ENCODE measurements around the gene IARS1.

IARS1 gene

DNA sequence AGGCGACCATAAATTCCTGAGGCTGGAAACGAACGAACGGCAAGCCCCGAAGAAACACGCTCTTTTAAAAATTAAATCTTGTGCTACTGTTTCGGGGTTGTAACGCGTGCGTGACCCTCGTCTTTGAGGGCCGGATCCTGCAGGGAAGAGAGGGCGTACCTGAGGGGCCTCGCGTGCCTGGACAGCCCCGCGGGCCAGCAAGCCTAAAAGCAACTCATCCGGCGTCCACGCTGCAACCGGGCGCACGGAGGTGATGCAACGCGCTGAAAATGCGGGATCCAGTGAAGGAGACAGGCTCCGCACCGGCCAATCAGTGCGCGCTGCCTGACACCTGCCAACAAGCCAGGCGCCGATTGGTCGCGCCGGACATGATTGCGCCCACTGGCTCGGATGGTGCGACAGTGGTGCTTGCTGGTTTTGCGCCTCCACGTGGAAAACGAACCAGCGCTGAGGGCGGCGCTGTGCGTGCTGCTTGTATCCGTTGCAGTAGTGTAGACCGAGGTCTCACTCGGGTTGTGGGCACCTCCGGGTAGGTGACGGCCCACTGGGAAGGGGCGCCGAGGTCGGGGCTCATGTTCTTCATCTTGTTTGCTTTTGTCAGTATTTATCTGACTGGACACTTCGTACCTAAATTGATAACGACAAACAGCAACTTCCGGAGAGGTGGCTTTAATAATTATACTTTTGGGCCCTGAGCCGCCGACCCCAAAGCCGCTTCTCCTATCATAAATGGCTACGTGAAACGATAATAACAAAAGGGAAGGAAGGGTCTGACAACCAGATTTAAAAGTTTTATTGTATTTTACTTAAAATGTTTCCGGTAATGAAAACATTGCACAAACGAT lies at the start of gene IARS1:
IARS1 (minus strand) TSS at position 246 of the 845 bp plus-strand sequence. CDS start 4,278 bp downstream, outside the sequence.
- DNase-seq, result peak; percentile 98

- DNase-seq, result no peak
Measured at GRCh38 chr9:92342825-92343488, 49.5 kb upstream of the IARS1 start.

DNA sequence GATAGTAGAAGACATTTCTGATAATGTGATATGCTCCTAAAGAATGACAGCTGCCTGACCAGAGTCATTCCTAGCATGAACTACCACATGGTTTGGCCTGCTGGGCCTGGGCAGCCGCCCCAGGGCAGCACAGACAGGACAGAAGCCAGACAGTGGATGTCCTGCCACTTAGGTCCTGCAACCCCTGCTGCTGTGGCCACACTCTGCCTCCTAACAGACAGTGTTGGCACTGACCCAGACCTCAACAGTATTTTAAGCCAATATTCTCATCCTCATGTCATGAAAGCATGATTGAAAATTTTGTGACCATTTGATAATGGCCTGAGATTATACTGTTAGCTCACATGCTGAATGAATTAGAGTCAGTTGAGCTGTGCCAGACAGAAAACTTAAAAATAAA lies 48.1 kb upstream of the IARS1 start:
- no peak for DNase-seq

DNA sequence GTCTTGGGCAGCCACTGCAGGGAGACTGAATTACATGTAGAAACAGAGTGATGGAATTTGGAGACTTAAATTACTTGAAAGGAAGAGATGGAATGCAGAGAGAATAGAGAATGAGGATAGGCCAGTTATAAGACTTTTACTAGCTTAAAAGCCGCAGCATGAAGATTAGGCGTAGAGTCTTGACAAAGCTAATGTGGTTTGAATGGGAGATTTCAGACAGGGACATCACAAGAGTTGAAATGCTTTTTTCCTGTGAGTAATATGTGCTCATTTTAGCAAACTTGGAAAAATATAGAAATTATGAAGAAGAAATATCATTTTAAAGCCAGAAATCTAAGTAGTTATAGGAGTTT lies 39.8 kb upstream of the IARS1 start:
- no peak for DNase-seq

GRCh38 chr9:92332577-92333281 lies 39.2 kb upstream of the IARS1 start:
- no peak for DNase-seq

DNA sequence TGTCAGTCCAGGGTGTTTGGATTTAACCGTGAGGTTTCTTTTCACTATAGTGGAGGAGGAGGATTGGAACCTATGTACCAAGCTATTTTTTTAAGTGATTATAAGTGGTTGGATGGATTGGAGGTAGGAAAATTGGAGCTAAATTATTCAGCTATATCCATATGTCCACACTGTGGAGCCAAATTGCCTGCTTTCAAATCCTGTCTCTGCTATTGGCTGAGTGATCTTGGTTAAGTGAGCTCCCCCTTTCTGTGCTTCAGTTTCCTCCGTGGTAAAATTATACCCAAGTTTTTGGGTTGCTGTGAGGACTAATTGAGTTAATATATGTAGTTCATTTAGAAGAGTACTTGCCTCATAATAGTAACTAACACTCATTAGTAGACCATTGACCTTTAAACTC lies 34.7 kb upstream of the IARS1 start:
- peak; percentile 54 for DNase-seq

GRCh38 chr9:92327283-92327850 lies 33.9 kb upstream of the IARS1 start:
- peak; percentile 24 for DNase-seq

GRCh38 chr9:92325991-92326500 lies 32.5 kb upstream of the IARS1 start:
- DNase-seq, result peak; percentile 77

GRCh38 chr9:92325269-92325990 lies 31.9 kb upstream of the IARS1 start, which contains the start of the genes CENPP and NOL8:
Gene CENPP (plus strand): TSS chr9:92325953.
Gene NOL8 (minus strand): TSS chr9:92325350. CDS start chr9:92324161, 1,189 bp downstream.
- DNase-seq, result peak; percentile 92

- DNase-seq, result no peak
Measured at GRCh38 chr9:92324889-92325268, 31.4 kb upstream of the IARS1 start.

GRCh38 chr9:92324431-92324830 lies 30.9 kb upstream of the IARS1 start:
- DNase-seq, result no peak

GRCh38 chr9:92315456-92315855 lies 22.0 kb upstream of the IARS1 start:
- DNase-seq, result no peak

DNA sequence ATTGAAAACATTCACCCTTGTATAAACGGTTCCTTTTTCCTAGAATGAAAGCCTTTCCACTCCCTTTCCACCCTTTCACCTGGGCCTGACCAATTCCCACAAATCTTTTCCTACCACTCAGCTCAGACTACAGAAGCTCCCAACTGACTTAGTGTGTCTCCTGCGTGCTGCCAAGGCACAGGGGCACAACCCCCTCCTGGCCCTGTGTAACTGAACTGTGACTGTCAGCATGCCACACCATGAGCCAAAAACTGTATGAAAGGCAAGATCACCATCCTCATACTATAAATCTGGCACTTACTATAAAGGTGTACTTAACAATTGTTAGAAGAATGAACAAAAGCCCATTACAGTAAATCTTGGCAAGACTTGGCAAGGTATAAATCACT lies 20.1 kb upstream of the IARS1 start:
- no peak for DNase-seq

GRCh38 chr9:92312887-92313623 lies 19.6 kb upstream of the IARS1 start:
- DNase-seq, result no peak

GRCh38 chr9:92310562-92310961 lies 17.1 kb upstream of the IARS1 start:
- no peak for DNase-seq

- DNase-seq, result no peak
Measured at GRCh38 chr9:92308893-92309292, 15.4 kb upstream of the IARS1 start.

DNA sequence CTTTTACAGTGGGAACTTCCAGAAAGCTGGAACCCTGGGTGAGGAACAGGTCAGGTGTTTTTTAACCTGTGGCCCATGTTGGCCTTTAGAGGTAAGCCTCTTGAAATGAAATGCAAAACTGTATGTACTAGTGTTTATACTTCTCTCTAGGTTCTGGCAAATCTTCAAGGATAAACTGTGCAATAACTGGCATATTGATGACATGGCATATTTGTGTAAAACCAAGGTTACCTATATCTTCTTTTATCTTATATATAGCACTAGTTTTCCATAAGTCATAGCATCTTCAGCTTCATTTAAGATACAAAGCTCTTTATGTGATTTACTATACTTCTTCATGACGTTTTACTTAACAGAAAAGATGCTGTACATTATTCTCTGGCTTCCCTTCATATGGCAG lies 7.4 kb upstream of the IARS1 start:
- no peak for DNase-seq

DNA sequence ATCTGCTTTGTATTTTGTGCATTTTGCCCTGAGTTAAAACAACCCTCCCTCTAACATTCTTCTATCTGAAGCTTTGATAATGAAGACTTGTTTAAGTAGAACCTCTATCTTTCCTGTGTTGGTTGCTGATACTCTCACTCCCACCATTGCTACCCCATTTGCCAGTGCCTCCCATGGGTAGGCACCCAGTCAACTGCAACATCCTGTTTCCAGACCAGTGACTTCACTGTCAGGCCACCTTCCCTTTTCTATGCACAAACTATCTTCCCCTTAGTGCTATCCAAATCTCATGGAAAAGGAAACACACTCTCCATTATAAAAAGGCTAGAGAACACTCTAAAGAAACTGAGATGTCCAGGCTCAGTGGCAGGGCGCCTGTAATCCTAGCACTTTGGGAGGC lies 5.6 kb upstream of the IARS1 start:
- no peak for DNase-seq

- no peak for DNase-seq
Measured at GRCh38 chr9:92298036-92298435, 4.5 kb upstream of the IARS1 start.

GRCh38 chr9:92297611-92298010 lies 4.1 kb upstream of the IARS1 start:
- DNase-seq, result no peak

GRCh38 chr9:92295827-92296258 lies 2.3 kb upstream of the IARS1 start:
- DNase-seq, result peak; percentile 84
